GM21515 (cell line): ENCODE results near the gene NOD2.

Experiments
- ATAC-seq: cut with Tn5 transposase; IDR thresholded peaks from one replicate; pipeline ENCODE4 v1.9.1; 2021; ENCODE audit not compliant: unreplicated experiment

NOD2 gene

DNA sequence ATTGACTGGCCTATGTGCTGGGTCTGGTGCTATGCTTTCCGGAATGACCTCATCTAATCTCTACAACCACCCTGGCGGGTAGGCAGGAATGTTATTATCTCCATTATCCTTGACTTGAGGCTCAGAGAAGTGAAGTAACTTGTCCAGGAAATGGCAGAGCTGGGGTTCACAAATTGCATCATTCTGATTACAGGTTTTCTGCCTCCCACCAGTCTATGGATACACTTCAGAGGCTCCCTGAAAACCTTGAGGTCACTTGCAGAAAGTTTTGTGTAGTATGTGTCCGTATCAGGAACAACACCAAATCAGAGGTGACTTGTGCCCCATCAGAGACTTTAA lies 19.1 kb downstream of the NOD2 start:
- ATAC-seq = no peak

GRCh38 chr16:50712956-50713355 lies 19.6 kb downstream of the NOD2 start:
- ATAC-seq = no peak

DNA sequence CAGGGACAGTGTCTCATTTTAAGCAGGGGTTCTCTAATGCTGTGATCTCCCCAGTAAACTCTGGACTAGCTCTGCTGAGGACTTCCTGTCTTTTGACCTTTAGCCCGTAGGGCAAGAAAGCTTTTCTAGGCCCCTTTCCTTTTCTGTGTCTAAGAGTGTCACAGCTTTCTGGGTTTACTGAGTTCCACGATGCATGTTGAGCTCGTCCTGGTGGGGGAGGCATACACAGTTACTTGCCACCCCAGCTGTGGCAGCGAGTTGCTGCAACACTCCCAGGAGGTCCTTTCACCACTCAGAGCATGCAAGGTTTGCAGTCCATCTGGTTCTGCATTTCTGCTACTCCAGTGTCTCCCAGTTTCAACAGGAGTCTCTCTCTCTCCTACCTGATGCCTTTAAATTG lies 23.7 kb downstream of the NOD2 start:
- ATAC-seq = no peak

DNA sequence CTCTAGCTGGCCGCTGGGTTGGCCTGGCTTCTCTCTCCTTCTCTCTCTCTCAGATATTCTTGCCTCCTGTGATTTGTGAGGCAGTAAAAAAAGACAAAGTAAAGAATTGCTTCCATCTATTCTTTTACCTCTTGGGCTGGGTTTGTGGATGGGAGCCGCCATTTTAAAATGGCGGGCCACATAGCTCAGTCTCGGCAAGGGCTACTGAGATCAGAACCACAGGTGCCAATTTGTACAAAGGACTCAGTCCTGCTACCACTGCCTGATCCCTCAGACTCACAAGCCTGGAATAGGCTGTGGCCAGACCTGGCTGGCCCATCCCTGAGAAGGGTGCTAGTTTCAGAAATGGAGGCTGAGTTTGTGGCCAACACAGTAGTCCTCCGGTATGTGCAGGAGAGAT lies 24.1 kb downstream of the NOD2 start:
- ATAC-seq = no peak

- no peak for ATAC-seq
Observed at GRCh38 chr16:50718061-50718760, 24.8 kb downstream of the NOD2 start.

DNA sequence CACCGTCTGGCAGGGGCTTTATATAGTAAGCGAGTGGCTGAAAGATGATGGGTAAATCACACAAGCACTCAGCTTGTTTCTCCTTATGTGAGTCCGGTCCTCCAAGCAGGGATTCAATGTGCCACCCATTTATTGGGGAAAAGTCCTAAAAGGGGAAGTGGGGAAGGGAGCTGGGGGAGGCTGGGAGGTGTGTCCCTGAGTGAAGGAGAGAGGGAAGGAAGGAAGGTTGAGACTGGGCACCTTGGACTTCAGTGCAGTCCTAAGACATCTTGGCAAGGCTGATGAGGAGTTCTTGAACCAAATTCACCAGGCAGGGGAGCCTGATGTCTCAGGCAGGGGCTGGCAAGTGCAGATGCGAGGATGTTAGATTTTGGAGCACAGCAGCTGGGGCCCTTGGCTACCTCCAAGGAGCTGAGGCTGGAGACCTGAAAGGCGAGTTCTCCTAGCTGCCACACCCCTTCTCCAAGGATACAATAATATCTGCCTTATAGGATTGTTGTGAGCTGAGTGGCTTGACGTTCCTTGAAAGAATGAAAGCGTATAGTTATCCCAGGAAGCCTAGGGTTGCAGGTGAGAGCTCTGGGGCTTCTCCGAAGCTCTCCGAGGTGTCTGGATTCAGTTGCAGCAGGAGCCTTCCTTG lies 25.5 kb downstream of the NOD2 start:
- ATAC-seq = no peak

GRCh38 chr16:50719401-50720337 lies 26.3 kb downstream of the NOD2 start:
- no peak for ATAC-seq

- ATAC-seq = no peak
Observed at GRCh38 chr16:50721549-50722404, 28.4 kb downstream of the NOD2 start.

DNA sequence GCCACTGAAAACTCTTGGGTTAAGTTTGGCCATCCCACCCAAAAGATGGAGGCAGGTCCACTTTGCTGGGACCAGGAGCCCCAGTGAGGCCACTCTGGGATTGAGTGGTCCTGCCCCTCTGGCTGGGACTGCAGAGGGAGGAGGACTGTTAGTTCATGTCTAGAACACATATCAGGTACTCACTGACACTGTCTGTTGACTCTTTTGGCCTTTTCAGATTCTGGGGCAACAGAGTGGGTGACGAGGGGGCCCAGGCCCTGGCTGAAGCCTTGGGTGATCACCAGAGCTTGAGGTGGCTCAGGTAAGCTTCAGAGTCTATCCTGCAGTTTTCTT lies 29.0 kb downstream of the NOD2 start:
- ATAC-seq = no peak

DNA sequence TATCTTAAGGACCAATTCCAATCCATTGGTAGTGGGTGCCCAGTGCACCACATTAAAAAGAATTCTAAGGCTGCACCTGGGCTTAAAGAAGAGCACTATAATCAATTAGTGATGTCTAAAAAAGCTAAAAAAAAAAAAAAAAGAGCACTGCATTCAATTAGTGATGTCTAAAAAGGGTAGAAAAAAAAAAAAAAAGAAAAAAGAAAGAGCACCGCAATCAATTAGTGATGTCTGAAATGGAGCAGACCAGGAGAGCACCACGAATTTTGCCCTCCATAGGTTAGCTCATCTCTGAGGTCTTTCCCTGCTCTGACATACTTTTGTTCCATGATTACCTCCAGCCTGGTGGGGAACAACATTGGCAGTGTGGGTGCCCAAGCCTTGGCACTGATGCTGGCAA lies 29.6 kb downstream of the NOD2 start:
- no peak for ATAC-seq

GRCh38 chr16:50724306-50724705 lies 30.9 kb downstream of the NOD2 start:
- no peak for ATAC-seq

DNA sequence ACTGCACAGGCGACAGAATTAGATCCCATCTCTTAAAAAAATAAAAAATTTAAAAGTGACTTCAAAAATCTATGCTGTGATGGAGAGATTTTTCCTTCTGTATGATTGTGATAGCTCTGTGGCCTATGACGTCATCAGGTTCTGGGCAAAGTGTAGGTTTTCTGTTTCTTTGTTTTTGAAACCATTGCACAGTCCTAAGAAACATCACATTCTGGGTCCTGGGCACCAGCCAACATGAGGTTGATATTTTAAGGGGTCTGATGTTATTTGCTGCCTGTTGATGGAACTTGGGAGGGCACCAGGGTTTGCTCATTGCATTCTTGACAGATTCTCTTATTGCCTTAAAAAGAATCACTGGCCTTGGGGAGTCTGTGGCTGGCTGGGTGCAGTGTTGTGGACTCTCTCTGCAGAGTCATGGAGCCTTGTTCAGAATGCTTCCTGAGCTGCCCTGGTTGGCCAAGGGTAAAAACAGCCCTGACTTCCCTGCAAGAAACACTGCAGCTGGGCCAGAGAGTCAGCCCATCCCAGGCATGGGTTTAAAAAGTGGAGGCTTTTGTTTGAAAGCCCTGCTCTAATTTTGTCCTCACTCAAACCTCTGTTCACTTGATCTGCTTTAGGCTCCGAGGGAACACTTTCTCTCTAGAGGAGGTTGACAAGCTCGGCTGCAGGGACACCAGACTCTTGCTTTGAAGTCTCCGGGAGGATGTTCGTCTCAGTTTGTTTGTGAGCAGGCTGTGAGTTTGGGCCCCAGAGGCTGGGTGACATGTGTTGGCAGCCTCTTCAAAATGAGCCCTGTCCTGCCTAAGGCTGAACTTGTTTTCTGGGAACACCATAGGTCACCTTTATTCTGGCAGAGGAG lies 38.0 kb downstream of the NOD2 start:
- ATAC-seq = no peak

- no peak for ATAC-seq
Observed at GRCh38 chr16:50731989-50732832, 38.8 kb downstream of the NOD2 start.

DNA sequence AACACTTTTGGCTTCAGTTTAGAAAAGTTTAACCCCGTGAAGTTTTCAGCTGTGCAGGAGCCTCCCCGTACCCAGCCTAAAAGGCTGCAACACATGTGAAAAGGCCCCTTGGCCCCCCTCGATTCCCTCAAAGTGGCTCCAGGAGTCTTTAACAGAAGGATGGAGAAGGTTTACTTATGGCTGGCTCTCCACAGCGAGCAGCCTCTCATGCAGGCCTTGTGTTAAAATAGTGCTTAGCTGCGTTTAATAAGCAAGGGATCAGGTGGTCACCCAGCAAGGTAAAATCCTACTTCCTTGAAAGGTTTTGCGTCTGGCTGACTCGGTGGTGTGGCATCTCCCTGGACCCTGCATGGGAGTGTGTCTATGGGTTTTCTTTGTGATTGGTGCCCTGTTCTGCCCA lies 40.1 kb downstream of the NOD2 start:
- ATAC-seq = no peak

DNA sequence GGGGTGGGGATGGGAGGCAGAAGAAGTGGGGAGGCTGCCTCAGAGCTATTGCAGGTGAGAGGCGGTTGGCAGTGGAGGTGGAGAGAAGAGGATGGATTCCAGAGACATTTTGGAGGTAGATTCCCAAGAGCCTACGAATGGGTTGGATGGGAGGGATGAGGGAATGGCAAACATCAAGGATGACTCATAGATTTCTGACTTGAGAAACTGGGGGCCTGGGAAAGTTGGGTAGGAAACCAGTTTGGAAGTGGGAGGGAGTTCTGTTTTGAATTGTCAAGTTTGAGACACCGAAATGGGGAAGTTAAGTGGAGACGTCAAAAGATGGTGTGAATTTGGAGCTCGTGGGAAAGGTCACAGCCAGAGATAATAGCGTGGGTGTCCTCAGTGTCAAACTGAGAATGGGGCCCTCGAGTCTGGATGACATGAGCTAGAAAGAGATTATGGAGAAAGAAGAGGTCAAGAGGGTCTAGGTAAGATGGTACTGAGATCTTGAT lies 42.3 kb downstream of the NOD2 start:
- ATAC-seq = no peak

DNA sequence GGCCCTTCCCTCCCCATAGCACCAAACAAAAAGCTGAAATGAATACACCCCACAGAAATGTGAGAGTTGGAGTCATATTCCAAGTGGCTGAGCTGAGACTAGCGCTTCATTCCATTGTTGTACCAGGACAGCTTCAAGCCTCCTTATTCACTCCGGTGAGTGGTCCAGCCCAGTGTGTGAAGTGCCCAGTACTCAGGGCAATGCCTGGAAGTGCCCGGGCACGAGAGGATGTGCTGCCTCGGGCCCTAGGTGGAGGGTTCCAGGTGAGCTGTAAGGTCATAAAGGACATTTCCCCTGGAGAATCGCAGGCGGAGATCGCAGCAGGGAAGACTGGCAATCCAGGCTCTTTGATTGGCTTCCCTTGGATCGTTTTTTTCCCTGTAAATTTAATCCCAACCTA lies 43.0 kb downstream of the NOD2 start:
- no peak for ATAC-seq

GRCh38 chr16:50737420-50737959 lies 44.1 kb downstream of the NOD2 start:
- no peak for ATAC-seq

DNA sequence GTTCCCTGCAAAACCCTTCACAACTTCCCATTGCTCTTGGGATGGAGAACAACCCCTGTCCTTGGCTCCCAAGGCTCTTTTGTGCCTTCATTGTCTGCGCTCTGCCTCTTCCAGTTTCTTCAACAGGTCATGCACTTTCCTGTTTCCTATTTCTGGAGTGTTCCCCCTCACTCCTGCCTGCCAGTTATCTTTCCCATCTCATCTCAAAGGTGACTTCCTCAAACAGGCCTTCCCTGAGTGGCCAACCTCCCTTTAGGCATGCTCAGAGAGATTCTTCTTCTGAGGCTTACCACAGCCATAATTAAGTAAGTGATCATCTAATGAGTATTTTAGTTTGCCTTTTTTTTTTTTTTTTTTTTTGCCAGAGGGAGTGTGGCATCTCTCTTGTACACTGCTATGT lies 45.6 kb downstream of the NOD2 start:
- no peak for ATAC-seq

DNA sequence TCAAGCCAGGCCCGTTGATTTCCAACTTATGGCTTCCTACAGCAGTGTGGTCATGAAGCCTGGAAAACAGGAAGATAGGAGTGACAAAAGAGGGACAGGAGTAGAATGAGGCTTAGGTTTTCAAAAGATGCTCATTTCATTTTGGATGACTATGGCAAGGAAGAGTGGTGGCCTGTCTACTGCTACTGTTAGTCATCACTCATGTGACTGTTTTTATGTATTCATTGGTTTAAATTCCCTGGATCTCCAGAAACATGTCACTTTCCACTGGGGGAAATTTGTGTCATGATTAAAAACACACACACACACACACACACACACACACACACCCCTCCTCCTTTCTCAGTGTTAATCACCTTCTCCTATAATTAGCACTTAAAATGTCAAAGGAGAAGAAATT lies 47.3 kb downstream of the NOD2 start:
- no peak for ATAC-seq
